T-helper 2 cell treated with Interferon-gamma antibody and Interleukin-4, amounts not matched to agents 5 μg/mL and 100 μg/mL, for 36 hours (primary cell): ENCODE measurements around the gene DZIP1.

ENCODE experiments used
- DNase-seq: peaks from one replicate; pipeline ENCODE4 v3.0.0; 2021; ENCODE audit warnings: low spot score
- H3K27ac Mint-ChIP-seq: one replicate; pipeline ENCODE4 v1.8.0; 2021; ENCODE audit warnings: mild to moderate bottlenecking, mixed read lengths
- H3K27me3 Mint-ChIP-seq: one replicate; pipeline ENCODE4 v1.8.0; 2021; ENCODE audit warnings: low read depth, mixed read lengths
- H3K36me3 Mint-ChIP-seq: one replicate; pipeline ENCODE4 v1.8.0; 2021; ENCODE audit warnings: low read depth, mixed read lengths
- H3K4me1 Mint-ChIP-seq: one replicate; pipeline ENCODE4 v1.8.0; 2021; ENCODE audit warnings: low read depth, mixed read lengths
- H3K4me3 Mint-ChIP-seq: one replicate; pipeline ENCODE4 v1.8.0; 2022; ENCODE audit warnings: mild to moderate bottlenecking, moderate library complexity, mixed read lengths
- H3K9me3 Mint-ChIP-seq: one replicate; pipeline ENCODE4 v1.8.0; 2021; ENCODE audit warnings: mixed read lengths

The DZIP1 gene

DNA sequence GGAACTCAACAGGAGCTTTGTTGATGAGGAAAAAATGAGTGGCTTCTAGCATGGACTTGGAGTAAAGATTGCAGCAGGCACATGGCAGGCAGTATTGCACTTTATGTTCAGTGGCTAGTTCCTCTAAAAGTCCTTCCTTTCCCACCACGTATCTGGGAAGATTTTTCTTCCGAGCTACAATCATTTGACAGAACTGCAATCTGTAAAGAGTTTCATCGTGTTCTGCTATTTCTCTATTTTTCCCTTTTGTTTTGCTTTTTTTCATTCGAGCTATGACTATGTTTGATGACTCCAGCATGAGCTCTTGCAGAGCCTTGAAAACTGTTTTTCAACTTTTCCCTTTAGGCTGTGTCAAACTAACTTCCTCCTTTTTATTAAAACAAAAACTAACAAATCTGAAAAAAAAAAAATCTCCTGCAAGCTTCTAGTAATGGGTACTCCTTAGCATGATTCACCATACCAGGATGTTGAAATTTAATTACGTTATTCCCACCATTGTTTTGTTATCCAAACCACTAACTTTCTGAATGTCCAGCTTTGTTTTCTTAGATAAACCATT is 79.7 kb downstream of the DZIP1 start:
- H3K9me3 Mint-ChIP-seq, result no peaks in the 10 kb centered on the region
- no peak overlapping the region for H3K4me3 Mint-ChIP-seq
- H3K27ac Mint-ChIP-seq, result no peak overlapping the region
- no peaks in the 10 kb centered on the region for H3K4me1 Mint-ChIP-seq
- no peak for DNase-seq
- H3K36me3 Mint-ChIP-seq, result no peaks in the 10 kb centered on the region
- H3K27me3 Mint-ChIP-seq, result peaks cover 2% of the 10 kb centered on the region

DNA sequence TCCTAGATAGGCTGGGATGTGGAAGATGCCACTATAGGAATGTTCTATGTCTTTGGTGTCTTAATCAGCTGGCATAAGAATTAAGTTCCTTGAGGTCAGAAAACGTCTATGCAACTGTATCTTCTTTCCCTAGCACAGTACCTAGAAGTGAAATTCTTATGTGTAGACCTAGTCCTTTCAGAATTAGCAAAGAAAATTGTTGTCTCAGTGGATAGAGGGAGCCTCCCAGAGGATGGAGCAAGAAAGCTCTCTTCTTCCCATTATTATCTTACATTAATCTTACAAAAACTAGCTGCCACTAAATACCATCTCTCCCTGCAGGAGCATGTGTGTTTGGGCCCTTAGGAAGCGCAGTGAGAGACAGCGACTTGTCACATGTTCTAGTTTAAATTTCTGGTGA is 80.4 kb downstream of the DZIP1 start:
- H3K4me1 Mint-ChIP-seq, result no peaks in the 10 kb centered on the region
- H3K27me3 Mint-ChIP-seq, result peaks cover 2% of the 10 kb centered on the region
- no peak overlapping the region for H3K27ac Mint-ChIP-seq
- H3K36me3 Mint-ChIP-seq, result no peaks in the 10 kb centered on the region
- no peaks in the 10 kb centered on the region for H3K9me3 Mint-ChIP-seq
- no peak for DNase-seq
- H3K4me3 Mint-ChIP-seq, result no peak overlapping the region

DNA sequence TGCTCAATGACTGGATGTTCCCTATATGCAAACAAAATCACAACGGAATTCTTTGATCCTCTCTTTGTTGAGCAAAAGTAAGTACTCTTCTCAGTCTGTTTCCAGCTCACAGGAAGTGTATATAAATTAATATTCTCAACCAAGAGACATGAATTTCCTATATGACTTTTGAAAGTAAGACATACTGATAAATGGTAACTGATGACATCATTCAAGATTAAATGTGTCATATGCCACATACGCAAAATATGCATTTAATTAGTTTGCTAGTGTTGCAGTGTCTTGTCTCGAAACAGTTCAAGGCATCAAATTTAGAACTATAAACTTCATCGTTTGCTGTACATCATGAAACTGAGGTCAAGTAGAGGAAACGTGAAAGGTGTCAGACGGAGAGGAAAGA is 84.1 kb downstream of the DZIP1 start:
- Mint-ChIP-seq H3K27me3 (peaks cover 9% of the 10 kb centered on the region), H3K9me3 (no peaks in the 10 kb centered on the region), H3K36me3 (no peaks in the 10 kb centered on the region), H3K4me1 (no peaks in the 10 kb centered on the region), H3K4me3 (no peak overlapping the region), H3K27ac (no peak overlapping the region)
- no peak for DNase-seq

DNA sequence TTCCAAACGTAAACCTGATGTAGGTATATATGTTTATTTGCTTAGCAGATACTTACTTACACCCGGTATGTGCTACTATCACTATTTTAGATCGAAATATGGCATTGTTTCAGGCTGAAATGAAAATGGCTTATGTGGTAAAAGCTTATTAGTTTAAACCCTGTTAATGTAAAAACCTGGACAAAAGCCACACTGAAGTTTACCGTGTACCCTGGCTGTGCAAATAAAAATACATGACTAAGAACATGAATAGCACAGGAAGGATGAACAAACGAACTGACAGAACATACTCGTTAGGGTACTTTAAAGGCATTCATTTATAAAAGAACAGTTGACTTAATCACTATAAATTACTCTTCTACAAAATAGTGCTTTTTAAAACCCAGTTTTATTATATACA is 85.4 kb downstream of the DZIP1 start:
- H3K27ac Mint-ChIP-seq, result no peak overlapping the region
- peaks cover 18% of the 10 kb centered on the region for H3K27me3 Mint-ChIP-seq
- DNase-seq, result no peak
- H3K9me3 Mint-ChIP-seq, result no peaks in the 10 kb centered on the region
- no peaks in the 10 kb centered on the region for H3K36me3 Mint-ChIP-seq
- no peak overlapping the region for H3K4me3 Mint-ChIP-seq
- peaks cover 2% of the 10 kb centered on the region for H3K4me1 Mint-ChIP-seq

DNA sequence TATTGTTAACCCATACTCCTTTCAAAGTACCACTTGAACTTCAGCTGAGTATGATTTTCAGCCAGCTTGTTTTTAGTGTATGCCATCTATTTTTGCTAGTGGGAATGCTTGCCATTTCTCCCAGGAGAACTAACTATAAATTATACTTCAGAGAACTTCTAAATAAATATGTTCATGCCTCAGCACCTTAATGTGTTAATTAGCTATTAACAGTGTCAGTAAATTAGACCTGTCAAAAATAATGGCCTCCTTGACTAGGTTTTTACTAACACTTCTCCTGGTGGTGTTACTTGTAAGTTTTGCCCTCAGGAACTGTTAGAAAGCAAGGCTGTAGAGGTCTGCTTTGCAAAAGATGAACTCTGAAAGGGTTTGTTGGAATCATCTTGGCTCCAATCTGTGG is 87.5 kb downstream of the DZIP1 start:
- no peaks in the 10 kb centered on the region for H3K36me3 Mint-ChIP-seq
- no peaks in the 10 kb centered on the region for H3K9me3 Mint-ChIP-seq
- H3K27me3 Mint-ChIP-seq, result peaks cover 27% of the 10 kb centered on the region
- H3K4me1 Mint-ChIP-seq, result peaks cover 10% of the 10 kb centered on the region
- no peak overlapping the region for H3K27ac Mint-ChIP-seq
- H3K4me3 Mint-ChIP-seq, result no peak overlapping the region
- DNase-seq, result no peak

DNA sequence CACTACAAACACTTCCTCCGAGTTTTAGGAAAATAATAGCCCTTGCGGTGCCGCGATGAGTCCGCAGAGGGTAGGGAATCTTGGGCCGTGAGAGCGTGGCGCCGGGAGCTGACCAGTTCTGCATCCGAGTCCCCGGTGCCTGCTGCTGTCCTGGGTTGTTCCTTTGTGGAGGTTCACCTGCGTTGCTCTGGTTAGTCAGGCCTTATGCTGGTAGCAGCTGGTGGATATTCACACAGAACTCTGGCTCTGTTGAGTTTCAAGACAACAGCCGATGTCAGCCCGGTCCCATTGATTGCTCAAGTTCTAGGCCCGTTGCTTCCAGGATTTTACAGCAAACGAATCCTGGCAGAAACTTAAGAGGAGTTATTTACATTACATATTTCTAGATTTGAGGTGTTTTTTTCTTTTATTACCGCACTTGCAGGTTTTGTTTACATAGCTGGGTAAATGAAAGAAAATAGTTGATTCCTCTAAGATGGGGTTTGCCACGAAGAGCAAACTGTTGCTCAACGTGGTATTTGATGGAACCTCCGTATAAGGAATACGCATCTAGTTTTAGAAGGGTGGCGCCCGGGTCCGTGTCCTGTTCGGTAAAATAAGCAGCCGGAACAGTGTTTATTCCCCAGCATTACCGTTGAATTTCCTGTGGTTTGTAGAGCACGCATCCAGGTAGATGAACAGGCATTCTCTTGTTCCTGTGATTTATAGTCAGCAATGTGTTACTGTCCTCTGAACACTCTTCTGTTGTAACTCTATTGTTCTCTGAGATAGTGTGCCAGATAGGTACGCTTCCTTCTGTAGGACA is 90.7 kb downstream of the DZIP1 start:
- H3K4me3 Mint-ChIP-seq, result peak overlapping the region; percentile 47
- H3K27me3 Mint-ChIP-seq, result peaks cover 49% of the 10 kb centered on the region
- peaks cover 10% of the 10 kb centered on the region for H3K4me1 Mint-ChIP-seq
- no peaks in the 10 kb centered on the region for H3K9me3 Mint-ChIP-seq
- no peak overlapping the region for H3K27ac Mint-ChIP-seq
- H3K36me3 Mint-ChIP-seq, result no peaks in the 10 kb centered on the region
- no peak for DNase-seq

DNA sequence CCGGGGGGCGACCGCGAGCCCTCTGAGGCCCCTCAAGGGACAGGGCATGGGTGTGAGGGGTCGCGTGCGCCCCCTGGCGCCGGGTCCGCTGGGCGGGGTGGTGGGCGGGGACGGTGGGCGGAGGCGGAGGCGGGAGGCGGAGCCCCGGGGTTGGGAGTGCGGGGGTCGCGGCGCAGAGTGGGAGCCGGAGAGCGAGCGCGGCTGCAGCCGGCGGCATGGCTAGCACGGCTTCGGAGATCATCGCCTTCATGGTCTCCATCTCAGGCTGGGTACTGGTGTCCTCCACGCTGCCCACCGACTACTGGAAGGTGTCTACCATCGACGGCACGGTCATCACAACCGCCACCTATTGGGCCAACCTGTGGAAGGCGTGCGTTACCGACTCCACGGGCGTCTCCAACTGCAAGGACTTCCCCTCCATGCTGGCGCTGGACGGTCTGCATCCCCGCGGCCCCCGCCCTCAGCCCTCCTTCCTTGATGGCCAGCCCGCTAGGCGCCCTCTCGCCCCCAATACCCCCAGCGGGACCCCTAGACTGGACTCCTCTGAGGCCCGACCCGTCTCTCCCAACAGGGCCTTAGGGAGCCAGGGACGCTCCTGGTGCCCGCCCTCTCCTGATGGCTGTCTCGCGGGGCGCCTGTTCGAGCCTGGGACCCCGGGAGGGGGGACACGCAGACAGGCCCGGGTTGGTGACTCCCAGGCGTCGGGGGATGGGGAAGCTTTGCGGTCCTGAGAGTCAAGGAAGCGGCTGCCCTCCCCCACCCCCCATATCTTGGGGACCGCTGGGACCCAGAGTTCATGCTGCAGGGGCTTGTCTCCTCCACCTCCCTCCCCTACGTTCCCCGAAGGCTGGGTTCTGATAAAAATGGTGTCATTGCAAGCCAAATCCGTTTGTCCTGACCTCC is 91.7 kb downstream of the DZIP1 start, which contains the start of gene CLDN10:
CLDN10 (plus strand) TSS at position 182 of the 903 bp plus-strand sequence; CDS start at position 216, 34 bp downstream.
- H3K9me3 Mint-ChIP-seq, result no peaks in the 10 kb centered on the region
- DNase-seq, result no peak
- H3K27me3 Mint-ChIP-seq, result peaks cover 49% of the 10 kb centered on the region
- H3K4me3 Mint-ChIP-seq, result peak within 1 kb of the TSS; percentile 47
- H3K27ac Mint-ChIP-seq, result no peak within 1 kb of the TSS
- H3K36me3 Mint-ChIP-seq, result no peaks in the 10 kb centered on the region
- H3K4me1 Mint-ChIP-seq, result peaks cover 10% of the 10 kb centered on the region

DNA sequence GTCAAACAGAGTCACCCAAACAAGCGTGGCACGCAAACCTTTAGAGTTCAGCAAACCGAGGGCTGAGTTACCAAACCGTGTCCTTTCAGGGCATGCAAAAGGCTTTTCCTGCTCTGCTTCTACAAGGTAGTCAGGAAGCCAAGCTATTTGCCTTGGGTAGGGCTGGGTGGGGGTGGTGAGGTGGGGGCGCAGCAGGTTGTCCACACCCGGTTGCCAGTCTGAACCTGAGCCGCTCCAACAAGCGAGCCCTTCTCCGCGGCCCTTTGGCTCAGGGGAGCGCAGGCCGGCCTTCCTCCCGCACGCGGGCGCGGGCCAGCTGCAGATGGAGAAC is 92.3 kb downstream of the DZIP1 start:
- Mint-ChIP-seq H3K27me3 (peaks cover 49% of the 10 kb centered on the region), H3K4me1 (peaks cover 10% of the 10 kb centered on the region), H3K27ac (no peak overlapping the region), H3K9me3 (no peaks in the 10 kb centered on the region), H3K4me3 (no peak overlapping the region), H3K36me3 (no peaks in the 10 kb centered on the region)
- DNase-seq, result no peak

DNA sequence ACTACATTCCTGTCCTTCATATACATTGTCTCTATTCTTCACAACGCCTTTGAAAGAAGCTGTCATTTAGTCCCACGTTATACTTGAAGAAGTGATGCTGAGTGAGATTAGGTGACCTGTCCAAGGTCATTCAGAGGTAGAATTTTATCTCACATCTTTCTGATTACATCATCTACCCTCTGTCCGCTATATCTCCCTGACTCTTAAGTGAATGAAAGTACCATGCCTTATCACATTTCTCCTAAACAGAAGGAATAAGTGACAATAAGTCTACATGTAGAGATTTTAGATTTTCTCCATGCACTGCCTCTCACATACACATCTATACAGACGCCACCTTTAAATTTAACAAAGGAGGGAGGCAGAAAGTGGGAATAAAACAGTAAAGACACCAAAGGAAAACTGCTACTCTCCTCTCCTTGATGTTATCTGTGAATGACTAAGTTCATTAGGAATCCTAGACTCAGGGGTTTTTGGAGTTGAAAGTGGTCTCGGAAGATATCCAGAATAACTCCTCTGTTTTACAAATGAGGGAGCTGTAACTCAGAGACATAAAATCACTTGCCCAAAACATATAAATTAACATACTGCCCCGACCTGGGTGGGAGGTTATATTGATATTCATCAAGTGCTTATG is 96.9 kb downstream of the DZIP1 start:
- peaks cover 25% of the 10 kb centered on the region for H3K27me3 Mint-ChIP-seq
- no peak overlapping the region for H3K27ac Mint-ChIP-seq
- no peaks in the 10 kb centered on the region for H3K4me1 Mint-ChIP-seq
- H3K9me3 Mint-ChIP-seq, result no peaks in the 10 kb centered on the region
- no peaks in the 10 kb centered on the region for H3K36me3 Mint-ChIP-seq
- H3K4me3 Mint-ChIP-seq, result no peak overlapping the region
- no peak for DNase-seq

DNA sequence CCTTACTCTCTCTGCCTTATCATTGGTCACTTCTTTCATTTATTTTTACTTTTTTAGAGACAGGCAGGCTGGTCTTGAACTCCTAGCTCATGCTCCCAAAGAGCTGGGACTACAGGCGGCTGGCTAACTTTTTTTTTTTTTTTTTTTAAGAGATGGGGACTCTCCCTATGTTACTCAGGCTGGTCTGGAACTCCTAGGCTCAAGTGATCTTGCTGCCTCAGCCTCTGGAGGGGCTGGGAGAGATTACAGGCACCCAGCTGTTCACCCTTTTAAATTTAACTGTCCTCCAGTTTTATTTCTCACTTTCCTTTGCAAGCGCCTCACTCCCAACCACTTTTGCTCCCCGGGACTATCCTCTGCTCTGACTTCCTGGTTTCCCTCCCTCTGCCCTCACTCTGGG is 97.6 kb downstream of the DZIP1 start:
- no peaks in the 10 kb centered on the region for H3K4me1 Mint-ChIP-seq
- peaks cover 23% of the 10 kb centered on the region for H3K27me3 Mint-ChIP-seq
- no peaks in the 10 kb centered on the region for H3K9me3 Mint-ChIP-seq
- no peaks in the 10 kb centered on the region for H3K36me3 Mint-ChIP-seq
- H3K4me3 Mint-ChIP-seq, result no peak overlapping the region
- no peak overlapping the region for H3K27ac Mint-ChIP-seq
- DNase-seq, result no peak

DNA sequence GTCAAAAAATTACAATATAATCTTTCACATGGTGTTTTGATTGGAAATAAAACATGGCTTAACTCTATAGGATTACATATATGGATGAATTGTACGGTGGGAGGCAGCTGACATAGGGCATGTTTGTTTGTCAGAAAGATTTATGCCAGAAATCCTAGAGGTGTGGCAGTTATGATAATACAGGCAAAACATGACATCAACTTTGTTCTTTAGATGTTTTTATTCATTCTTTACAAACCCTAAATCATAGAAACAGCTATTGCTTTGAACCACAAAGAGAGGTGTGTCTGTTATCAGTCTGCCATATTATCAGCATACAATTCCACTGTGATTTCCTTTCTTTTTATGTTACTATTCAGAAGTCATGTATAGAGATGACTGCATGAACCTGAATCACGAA is 100.2 kb downstream of the DZIP1 start:
- Mint-ChIP-seq H3K4me1 (no peaks in the 10 kb centered on the region), H3K27ac (no peak overlapping the region), H3K4me3 (no peak overlapping the region), H3K27me3 (peaks cover 3% of the 10 kb centered on the region), H3K9me3 (no peaks in the 10 kb centered on the region), H3K36me3 (no peaks in the 10 kb centered on the region)
- DNase-seq, result no peak

DNA sequence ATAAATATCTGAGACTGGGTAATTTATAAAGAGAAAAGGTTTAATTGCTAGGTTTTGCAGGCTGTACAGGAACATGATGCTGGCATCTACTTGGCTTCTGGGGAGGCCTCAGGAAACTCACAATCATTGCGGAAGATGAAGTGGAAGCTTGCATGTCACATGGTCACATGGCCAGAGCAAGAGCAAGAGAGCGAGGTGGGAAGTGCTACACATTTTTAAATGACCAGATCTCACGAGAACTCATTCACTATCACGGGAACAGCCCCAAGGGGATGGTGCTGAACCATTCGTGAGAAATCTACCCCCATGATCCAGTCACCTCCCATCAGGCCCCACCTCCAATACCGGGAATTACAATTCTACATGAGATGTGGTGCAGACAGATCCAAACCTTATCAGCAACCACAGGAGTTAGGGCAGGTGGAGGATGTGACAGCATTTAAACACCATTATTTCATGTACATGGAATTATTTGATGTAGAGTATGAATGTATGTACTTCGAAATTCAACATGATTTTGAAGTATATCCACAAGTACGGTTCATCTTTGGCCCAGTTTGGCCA is 102.5 kb downstream of the DZIP1 start:
- no peaks in the 10 kb centered on the region for H3K4me1 Mint-ChIP-seq
- no peaks in the 10 kb centered on the region for H3K36me3 Mint-ChIP-seq
- no peak overlapping the region for H3K4me3 Mint-ChIP-seq
- DNase-seq, result no peak
- H3K9me3 Mint-ChIP-seq, result no peaks in the 10 kb centered on the region
- H3K27me3 Mint-ChIP-seq, result peaks cover 3% of the 10 kb centered on the region
- H3K27ac Mint-ChIP-seq, result no peak overlapping the region

DNA sequence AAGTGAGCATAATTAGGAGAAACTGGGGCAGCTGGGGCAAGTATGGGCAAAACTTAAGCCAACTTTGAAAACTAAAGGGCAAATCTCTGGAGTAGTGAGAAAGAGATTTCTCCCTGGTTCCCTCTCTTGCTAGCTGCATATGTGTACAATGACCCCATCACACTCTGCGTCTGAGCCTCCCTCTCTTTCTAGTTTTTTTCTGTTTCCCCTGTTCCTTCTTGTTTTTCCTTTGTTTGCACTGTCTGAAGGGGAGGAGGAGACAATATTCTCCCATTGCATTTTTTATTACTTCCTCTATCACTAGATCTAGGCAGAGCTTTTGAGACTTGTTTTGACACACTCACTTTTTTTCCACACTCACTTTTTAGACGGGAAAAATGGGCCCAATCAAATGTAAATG is 103.2 kb downstream of the DZIP1 start:
- Mint-ChIP-seq H3K9me3 (no peaks in the 10 kb centered on the region), H3K4me3 (no peak overlapping the region), H3K36me3 (no peaks in the 10 kb centered on the region), H3K27ac (no peak overlapping the region), H3K27me3 (peaks cover 3% of the 10 kb centered on the region), H3K4me1 (no peaks in the 10 kb centered on the region)
- no peak for DNase-seq
